ENCODE data around the gene RPL18.

Gene RPL18

DNA sequence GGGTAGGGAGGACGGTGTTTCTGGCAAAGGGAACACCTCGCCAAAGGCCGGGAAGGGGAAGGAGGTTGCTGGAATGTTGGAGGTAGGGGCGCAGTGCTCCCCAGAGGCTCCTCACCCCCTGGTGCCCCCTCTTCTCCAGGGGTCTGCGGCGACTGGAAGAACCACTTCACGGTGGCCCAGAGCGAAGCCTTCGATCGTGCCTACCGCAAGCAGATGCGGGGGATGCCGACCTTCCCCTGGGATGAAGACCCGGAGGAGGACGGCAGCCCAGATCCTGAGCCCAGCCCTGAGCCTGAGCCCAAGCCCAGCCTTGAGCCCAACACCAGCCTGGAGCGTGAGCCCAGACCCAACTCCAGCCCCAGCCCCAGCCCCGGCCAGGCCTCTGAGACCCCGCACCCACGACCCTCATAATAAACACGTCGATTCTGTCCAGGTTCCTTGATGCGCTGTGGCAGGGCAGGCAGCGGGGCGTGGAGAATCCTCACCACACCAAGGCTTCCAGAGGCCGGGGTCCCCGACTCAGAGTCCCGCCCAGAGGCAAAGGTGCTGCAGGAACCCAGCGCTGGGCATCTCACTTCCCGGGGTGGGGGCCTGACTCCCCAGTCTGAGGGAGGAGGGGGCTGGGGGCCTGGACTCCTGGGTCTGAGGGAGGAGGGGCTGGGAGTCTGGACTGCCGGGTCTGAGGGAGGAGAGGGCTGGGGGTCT is 19.8 kb downstream of the RPL18 start:
- TF ChIP-seq, protein P1, sequence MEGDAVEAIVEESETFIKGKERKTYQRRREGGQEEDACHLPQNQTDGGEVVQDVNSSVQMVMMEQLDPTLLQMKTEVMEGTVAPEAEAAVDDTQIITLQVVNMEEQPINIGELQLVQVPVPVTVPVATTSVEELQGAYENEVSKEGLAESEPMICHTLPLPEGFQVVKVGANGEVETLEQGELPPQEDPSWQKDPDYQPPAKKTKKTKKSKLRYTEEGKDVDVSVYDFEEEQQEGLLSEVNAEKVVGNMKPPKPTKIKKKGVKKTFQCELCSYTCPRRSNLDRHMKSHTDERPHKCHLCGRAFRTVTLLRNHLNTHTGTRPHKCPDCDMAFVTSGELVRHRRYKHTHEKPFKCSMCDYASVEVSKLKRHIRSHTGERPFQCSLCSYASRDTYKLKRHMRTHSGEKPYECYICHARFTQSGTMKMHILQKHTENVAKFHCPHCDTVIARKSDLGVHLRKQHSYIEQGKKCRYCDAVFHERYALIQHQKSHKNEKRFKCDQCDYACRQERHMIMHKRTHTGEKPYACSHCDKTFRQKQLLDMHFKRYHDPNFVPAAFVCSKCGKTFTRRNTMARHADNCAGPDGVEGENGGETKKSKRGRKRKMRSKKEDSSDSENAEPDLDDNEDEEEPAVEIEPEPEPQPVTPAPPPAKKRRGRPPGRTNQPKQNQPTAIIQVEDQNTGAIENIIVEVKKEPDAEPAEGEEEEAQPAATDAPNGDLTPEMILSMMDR (conservative IDR thresholded peaks at IDR 0.05; ENCODE audit: low read depth, low read length) = no peak
- no peak overlapping the region for H2AFZ ChIP-seq (ENCODE audit: low read depth)
- H3K4me3 ChIP-seq (IDR thresholded peaks at IDR 0.05; ENCODE audit: insufficient read depth, low read depth, low read length) = no peak overlapping the region
- no peak overlapping the region for H3K27ac ChIP-seq
- H3K79me2 ChIP-seq (ENCODE audit: insufficient read depth, low read depth) = no peaks in the 10 kb centered on the region
- H3K9ac ChIP-seq = no peak overlapping the region
- H3K27me3 ChIP-seq (ENCODE audit: insufficient read depth, low read depth) = peaks cover 74% of the 10 kb centered on the region
- H3K4me1 ChIP-seq (ENCODE audit: low read depth, poor library complexity, severe bottlenecking) = no peaks in the 10 kb centered on the region
- no peaks in the 10 kb centered on the region for H3K36me3 ChIP-seq (ENCODE audit: insufficient read depth)
- H4K20me1 ChIP-seq (ENCODE audit: insufficient read depth) = no peaks in the 10 kb centered on the region
- H3K4me2 ChIP-seq = no peak overlapping the region

- H3K9ac ChIP-seq = no peak overlapping the region
- no peaks in the 10 kb centered on the region for H4K20me1 ChIP-seq (ENCODE audit: insufficient read depth)
- no peaks in the 10 kb centered on the region for H3K4me1 ChIP-seq (ENCODE audit: low read depth, poor library complexity, severe bottlenecking)
- no peak overlapping the region for H3K4me2 ChIP-seq
- H3K36me3 ChIP-seq (ENCODE audit: insufficient read depth) = no peaks in the 10 kb centered on the region
- TF ChIP-seq, protein P1 (conservative IDR thresholded peaks at IDR 0.05; ENCODE audit: low read depth, low read length) = no peak
- peaks cover 85% of the 10 kb centered on the region for H3K27me3 ChIP-seq (ENCODE audit: insufficient read depth, low read depth)
- H3K79me2 ChIP-seq (ENCODE audit: insufficient read depth, low read depth) = no peaks in the 10 kb centered on the region
- no peak overlapping the region for H2AFZ ChIP-seq (ENCODE audit: low read depth)
- no peak overlapping the region for H3K27ac ChIP-seq
- no peak overlapping the region for H3K4me3 ChIP-seq (IDR thresholded peaks at IDR 0.05; ENCODE audit: insufficient read depth, low read depth, low read length)
Measured at GRCh38 chr19:48596679-48597465, 22.1 kb downstream of the RPL18 start.

- Histone ChIP-seq H2AFZ (ENCODE audit: low read depth) (no peak overlapping the region), H3K4me3 (IDR thresholded peaks at IDR 0.05; ENCODE audit: insufficient read depth, low read depth, low read length) (no peak overlapping the region), H3K79me2 (ENCODE audit: insufficient read depth, low read depth) (no peaks in the 10 kb centered on the region), H3K27me3 (ENCODE audit: insufficient read depth, low read depth) (peaks cover 87% of the 10 kb centered on the region), H4K20me1 (ENCODE audit: insufficient read depth) (no peaks in the 10 kb centered on the region), H3K36me3 (ENCODE audit: insufficient read depth) (no peaks in the 10 kb centered on the region), H3K4me1 (ENCODE audit: low read depth, poor library complexity, severe bottlenecking) (no peaks in the 10 kb centered on the region), H3K27ac (no peak overlapping the region), H3K4me2 (no peak overlapping the region), H3K9ac (no peak overlapping the region)
- TF ChIP-seq, protein P1 (conservative IDR thresholded peaks at IDR 0.05; ENCODE audit: low read depth, low read length) = no peak
Measured at GRCh38 chr19:48596237-48596636, 22.7 kb downstream of the RPL18 start.

DNA sequence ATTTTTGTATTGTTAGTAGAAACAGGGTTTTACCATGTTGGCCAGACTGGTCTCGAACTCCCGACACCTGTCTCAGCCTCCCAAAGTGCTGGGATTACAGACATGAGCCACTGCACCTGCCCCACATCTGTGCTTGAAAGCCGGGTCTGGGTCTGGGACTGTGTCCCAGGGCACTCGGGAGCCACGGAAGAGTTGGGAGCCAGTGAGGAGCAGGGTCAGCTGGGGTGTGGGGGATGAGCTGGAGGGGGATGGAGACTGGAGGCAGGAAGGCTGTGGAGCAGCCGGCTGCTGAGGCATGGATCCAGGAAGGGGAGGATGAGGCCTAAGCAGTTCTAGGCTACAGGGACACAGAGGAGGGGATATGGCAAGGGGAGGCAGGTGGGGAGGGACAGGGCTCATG is 23.1 kb downstream of the RPL18 start:
- peaks cover 88% of the 10 kb centered on the region for H3K27me3 ChIP-seq (ENCODE audit: insufficient read depth, low read depth)
- no peaks in the 10 kb centered on the region for H3K79me2 ChIP-seq (ENCODE audit: insufficient read depth, low read depth)
- TF ChIP-seq, protein P1 (conservative IDR thresholded peaks at IDR 0.05; ENCODE audit: low read depth, low read length) = no peak
- H2AFZ ChIP-seq (ENCODE audit: low read depth) = no peak overlapping the region
- no peaks in the 10 kb centered on the region for H3K36me3 ChIP-seq (ENCODE audit: insufficient read depth)
- H3K4me1 ChIP-seq (ENCODE audit: low read depth, poor library complexity, severe bottlenecking) = no peaks in the 10 kb centered on the region
- no peaks in the 10 kb centered on the region for H4K20me1 ChIP-seq (ENCODE audit: insufficient read depth)
- no peak overlapping the region for H3K4me3 ChIP-seq (IDR thresholded peaks at IDR 0.05; ENCODE audit: insufficient read depth, low read depth, low read length)
- no peak overlapping the region for H3K27ac ChIP-seq
- no peak overlapping the region for H3K4me2 ChIP-seq
- H3K9ac ChIP-seq = no peak overlapping the region
